ENCODE data around the gene MAL. TPM values are rescaled to one million over a fixed set of nuclear protein-coding genes. Genes with fewer than 3 reads are reported as not detected.

The MAL gene
- total RNA-seq, 1 donor from 2014 or later, result not detected

- TF ChIP-seq CTCF (IDR thresholded peaks at IDR 0.05), result no peak
- Mint-ChIP-seq H3K27me3 (ENCODE audit: low read depth) (peaks cover 20% of the 10 kb centered on the region), H3K4me3 (ENCODE audit: unreplicated experiment) (no peak overlapping the region), H3K9me3 (ENCODE audit: low read depth) (no peaks in the 10 kb centered on the region), H3K4me1 (ENCODE audit: low read depth) (peaks cover 8% of the 10 kb centered on the region), H3K27ac (ENCODE audit: unreplicated experiment) (no peak overlapping the region), H3K36me3 (ENCODE audit: low read depth) (no peaks in the 10 kb centered on the region)
- no peak for DNase-seq (ENCODE audit: low spot score)
Observed at GRCh38 chr2:95038635-95039298, 13.3 kb downstream of the MAL start.

GRCh38 chr2:95039363-95039762 is 13.9 kb downstream of the MAL start:
- Mint-ChIP-seq H3K4me1 (ENCODE audit: low read depth) (peaks cover 9% of the 10 kb centered on the region), H3K36me3 (ENCODE audit: low read depth) (no peaks in the 10 kb centered on the region), H3K27me3 (ENCODE audit: low read depth) (peaks cover 20% of the 10 kb centered on the region), H3K9me3 (ENCODE audit: low read depth) (no peaks in the 10 kb centered on the region), H3K4me3 (ENCODE audit: unreplicated experiment) (no peak overlapping the region), H3K27ac (ENCODE audit: unreplicated experiment) (no peak overlapping the region)
- no peak for DNase-seq (ENCODE audit: low spot score)
- TF ChIP-seq CTCF (IDR thresholded peaks at IDR 0.05), result no peak

GRCh38 chr2:95039978-95040377 is 14.5 kb downstream of the MAL start:
- Mint-ChIP-seq H3K36me3 (ENCODE audit: low read depth) (no peaks in the 10 kb centered on the region), H3K4me3 (ENCODE audit: unreplicated experiment) (no peak overlapping the region)

GRCh38 chr2:95040426-95040825 is 14.9 kb downstream of the MAL start:
- H3K36me3 Mint-ChIP-seq (ENCODE audit: low read depth), result no peaks in the 10 kb centered on the region
- peaks cover 9% of the 10 kb centered on the region for H3K4me1 Mint-ChIP-seq (ENCODE audit: low read depth)
- no peak overlapping the region for H3K27ac Mint-ChIP-seq (ENCODE audit: unreplicated experiment)
- DNase-seq (ENCODE audit: low spot score), result no peak
- H3K4me3 Mint-ChIP-seq (ENCODE audit: unreplicated experiment), result no peak overlapping the region
- H3K9me3 Mint-ChIP-seq (ENCODE audit: low read depth), result no peaks in the 10 kb centered on the region
- TF ChIP-seq CTCF (IDR thresholded peaks at IDR 0.05), result no peak
- H3K27me3 Mint-ChIP-seq (ENCODE audit: low read depth), result peaks cover 12% of the 10 kb centered on the region

More at GRCh38 chr2:95039978-95040377, 14.5 kb downstream of the MAL start:
- Mint-ChIP-seq H3K4me1 (ENCODE audit: low read depth) (peaks cover 9% of the 10 kb centered on the region), H3K27me3 (ENCODE audit: low read depth) (peaks cover 15% of the 10 kb centered on the region), H3K9me3 (ENCODE audit: low read depth) (no peaks in the 10 kb centered on the region), H3K27ac (ENCODE audit: unreplicated experiment) (no peak overlapping the region)
- DNase-seq (ENCODE audit: low spot score), result no peak
- TF ChIP-seq CTCF (IDR thresholded peaks at IDR 0.05), result no peak

- H3K27me3 Mint-ChIP-seq (ENCODE audit: low read depth), result peaks cover 17% of the 10 kb centered on the region
- DNase-seq (ENCODE audit: low spot score), result no peak
- H3K9me3 Mint-ChIP-seq (ENCODE audit: low read depth), result no peaks in the 10 kb centered on the region
- H3K4me1 Mint-ChIP-seq (ENCODE audit: low read depth), result peaks cover 9% of the 10 kb centered on the region
- H3K4me3 Mint-ChIP-seq (ENCODE audit: unreplicated experiment), result no peak overlapping the region
- no peaks in the 10 kb centered on the region for H3K36me3 Mint-ChIP-seq (ENCODE audit: low read depth)
- H3K27ac Mint-ChIP-seq (ENCODE audit: unreplicated experiment), result no peak overlapping the region
- no peak for TF ChIP-seq CTCF (IDR thresholded peaks at IDR 0.05)
Observed at GRCh38 chr2:95041060-95041823, 15.7 kb downstream of the MAL start.

Data from chondrocyte (in vitro differentiated cells).